Neural progenitor cell (in vitro differentiated cells): Measurements from ENCODE around the gene ZNF574. TPM values are rescaled to one million over a fixed set of nuclear protein-coding genes. Genes with fewer than 3 reads are reported as not detected.

Source experiments
- DNase-seq: peaks from one replicate; pipeline ENCODE4 v3.0.0-alpha.2; 2016; ENCODE audit warnings: low spot score
- H2AFZ ChIP-seq: fragments of 200-600 bp; sonication (generic); replicated peaks from 2 replicates; pipeline ENCODE4 v1.6.1; 2016; ENCODE audit warnings: antibody characterized with exemption
- H3F3A ChIP-seq: fragments of 200-600 bp; sonication (generic); 2 replicates; pipeline ENCODE4 v1.6.1; 2016; ENCODE audit warnings: antibody characterized with exemption, low read depth
- H3K27ac ChIP-seq: fragments of 200-600 bp; sonication (generic); 2 replicates; pipeline ENCODE4 v1.5.1; 2016; ENCODE audit warnings: mild to moderate bottlenecking
- H3K27me3 ChIP-seq: fragments of 200-600 bp; sonication (generic); 2 replicates; pipeline ENCODE4 v1.6.1; 2016; ENCODE audit warnings: mild to moderate bottlenecking, moderate library complexity
- H3K36me3 ChIP-seq: fragments of 200-600 bp; sonication (generic); 2 replicates; pipeline ENCODE4 v1.5.1; 2016
- H3K4me1 ChIP-seq: fragments of 200-600 bp; sonication (generic); 2 replicates; pipeline ENCODE4 v1.6.1; 2016; ENCODE audit warnings: mixed run types
- H3K4me2 ChIP-seq: fragments of 200-600 bp; sonication (generic); 2 replicates; pipeline ENCODE4 v1.6.1; 2016
- H3K4me3 ChIP-seq: fragments of 200-600 bp; sonication (generic); 2 replicates; pipeline ENCODE4 v1.5.1; 2016
- H3K79me2 ChIP-seq: fragments of 200-600 bp; sonication (generic); 2 replicates; pipeline ENCODE4 v1.6.1; 2016; ENCODE audit warnings: low read depth
- H3K9ac ChIP-seq: fragments of 200-600 bp; sonication (generic); 2 replicates; pipeline ENCODE4 v1.6.1; 2016
- H3K9me3 ChIP-seq: fragments of 200-600 bp; sonication (generic); 2 replicates; pipeline ENCODE4 v1.5.1; 2016; ENCODE audit warnings: low read depth
- H4K20me1 ChIP-seq: fragments of 200-600 bp; sonication (generic); 2 replicates; pipeline ENCODE4 v1.6.1; 2016; ENCODE audit warnings: low read depth
- H3K27ac Mint-ChIP-seq: 3 replicates; pipeline ENCODE4 v1.8.0; 2021; ENCODE audit warnings: mixed read lengths
- H3K27me3 Mint-ChIP-seq: 2 replicates; pipeline ENCODE4 v1.8.0; 2022; ENCODE audit warnings: low read depth, mild to moderate bottlenecking, inconsistent platforms, moderate library complexity, mixed read lengths; ENCODE audit not compliant: insufficient read depth
- H3K36me3 Mint-ChIP-seq: 3 replicates; pipeline ENCODE4 v1.8.0; 2021; ENCODE audit warnings: mixed read lengths
- H3K4me1 Mint-ChIP-seq: 3 replicates; pipeline ENCODE4 v1.8.0; 2021; ENCODE audit warnings: mixed read lengths
- H3K4me3 Mint-ChIP-seq: 3 replicates; pipeline ENCODE4 v1.8.0; 2021; ENCODE audit warnings: mild to moderate bottlenecking, moderate library complexity, mixed read lengths
- H3K9me3 Mint-ChIP-seq: 3 replicates; pipeline ENCODE4 v1.8.0; 2020; ENCODE audit warnings: mixed read lengths
- CTCF ChIP-seq: fragments of 200-600 bp; sonication (generic); IDR thresholded peaks from 2 replicates; pipeline ENCODE4 v1.5.1; 2017; ENCODE audit warnings: antibody characterized with exemption, mild to moderate bottlenecking
- EZH2 ChIP-seq: fragments of 200-600 bp; sonication (generic); IDR thresholded peaks from 2 replicates; pipeline ENCODE4 v1.6.1; 2017; ENCODE audit warnings: antibody characterized with exemption, mild to moderate bottlenecking, moderate library complexity
- EZH2phosphoT487 ChIP-seq: fragments of 200-600 bp; sonication (generic); IDR thresholded peaks from 2 replicates; pipeline ENCODE4 v1.6.1; 2017; ENCODE audit warnings: antibody characterized with exemption
- total RNA-seq: library from RNA; depleted of rRNA; stranded (reverse); fragments of >200 nt; gene quantifications from 2 replicates; pipeline ENCODE4 v1.2.3, GENCODE V29; 2015; ENCODE audit warnings: low replicate concordance

ZNF574 gene
- total RNA-seq, 1 donor from 2014 or later: 13.4 TPM

- H3F3A ChIP-seq: no peaks in the 10 kb centered on the region
- H3K4me2 ChIP-seq: no peak overlapping the region
- Mint-ChIP-seq H3K36me3 (no peaks in the 10 kb centered on the region), H3K27ac (no peak overlapping the region), H3K4me3 (peak overlapping the region; percentile 5), H3K4me1 (peaks cover 19% of the 10 kb centered on the region), H3K27me3 (peaks cover 8% of the 10 kb centered on the region), H3K9me3 (no peaks in the 10 kb centered on the region)
- H3K27ac ChIP-seq: no peak overlapping the region
- H3K36me3 ChIP-seq: no peaks in the 10 kb centered on the region
- no peaks in the 10 kb centered on the region for H3K4me1 ChIP-seq
- no peak for DNase-seq
- H4K20me1 ChIP-seq: no peaks in the 10 kb centered on the region
- H3K4me3 ChIP-seq: no peak overlapping the region
- H3K9me3 ChIP-seq: no peaks in the 10 kb centered on the region
- H3K9ac ChIP-seq: no peak overlapping the region
- H3K27me3 ChIP-seq: no peaks in the 10 kb centered on the region
- no peaks in the 10 kb centered on the region for H3K79me2 ChIP-seq
- TF ChIP-seq EZH2 (no peak), CTCF (no peak), EZH2phosphoT487 (no peak)
- no peak overlapping the region for H2AFZ ChIP-seq
Observed at GRCh38 chr19:42115705-42116104, 39.7 kb downstream of the ZNF574 start.

- no peaks in the 10 kb centered on the region for H3K27me3 ChIP-seq
- H3K27ac ChIP-seq: no peak overlapping the region
- no peaks in the 10 kb centered on the region for H3K79me2 ChIP-seq
- DNase-seq: no peak
- Mint-ChIP-seq H3K27ac (no peak overlapping the region), H3K36me3 (no peaks in the 10 kb centered on the region), H3K9me3 (no peaks in the 10 kb centered on the region), H3K4me3 (no peak overlapping the region), H3K27me3 (peaks cover 7% of the 10 kb centered on the region), H3K4me1 (peaks cover 19% of the 10 kb centered on the region)
- H3K36me3 ChIP-seq: no peaks in the 10 kb centered on the region
- no peaks in the 10 kb centered on the region for H4K20me1 ChIP-seq
- no peak overlapping the region for H3K4me3 ChIP-seq
- no peak overlapping the region for H3K9ac ChIP-seq
- TF ChIP-seq EZH2 (no peak), CTCF (no peak), EZH2phosphoT487 (no peak)
- no peaks in the 10 kb centered on the region for H3F3A ChIP-seq
- H3K9me3 ChIP-seq: no peaks in the 10 kb centered on the region
- H3K4me1 ChIP-seq: no peaks in the 10 kb centered on the region
- no peak overlapping the region for H3K4me2 ChIP-seq
- no peak overlapping the region for H2AFZ ChIP-seq
Observed at GRCh38 chr19:42116308-42117075, 40.5 kb downstream of the ZNF574 start.

- Mint-ChIP-seq H3K36me3 (no peaks in the 10 kb centered on the region), H3K4me3 (no peak overlapping the region), H3K27me3 (peaks cover 6% of the 10 kb centered on the region), H3K9me3 (no peaks in the 10 kb centered on the region), H3K27ac (no peak overlapping the region), H3K4me1 (peaks cover 19% of the 10 kb centered on the region)
- no peak overlapping the region for H3K4me3 ChIP-seq
- no peaks in the 10 kb centered on the region for H3F3A ChIP-seq
- H3K36me3 ChIP-seq: no peaks in the 10 kb centered on the region
- no peaks in the 10 kb centered on the region for H3K9me3 ChIP-seq
- TF ChIP-seq EZH2: no peak
- TF ChIP-seq EZH2phosphoT487: no peak
- no peak for TF ChIP-seq CTCF
- no peak overlapping the region for H2AFZ ChIP-seq
- H3K4me2 ChIP-seq: no peak overlapping the region
- H3K79me2 ChIP-seq: no peaks in the 10 kb centered on the region
- H3K27me3 ChIP-seq: no peaks in the 10 kb centered on the region
- no peak overlapping the region for H3K9ac ChIP-seq
- H4K20me1 ChIP-seq: no peaks in the 10 kb centered on the region
- no peak overlapping the region for H3K27ac ChIP-seq
- H3K4me1 ChIP-seq: no peaks in the 10 kb centered on the region
- DNase-seq: no peak
Observed at GRCh38 chr19:42117076-42117475, 41.1 kb downstream of the ZNF574 start.
